Neuronal stem cell (in vitro differentiated cells): ENCODE data around the gene ETFA.

ENCODE experiments used
- DNase-seq: peaks from one replicate; pipeline ENCODE4 v3.0.0-alpha.2; 2013; ENCODE audit warnings: low spot score
- H2AFZ ChIP-seq: one replicate; pipeline ENCODE4 v1.6.1; 2013; ENCODE audit warnings: mild to moderate bottlenecking, low read length, inconsistent platforms
- H2AK5ac ChIP-seq: 2 replicates; pipeline ENCODE4 v1.6.1; 2013; ENCODE audit warnings: low read depth, mild to moderate bottlenecking, inconsistent platforms, low read length, moderate library complexity, mixed read lengths
- H2BK120ac ChIP-seq: 2 replicates; pipeline ENCODE4 v1.6.1; 2013; ENCODE audit warnings: low read depth, mild to moderate bottlenecking, inconsistent platforms, low read length, moderate library complexity, mixed read lengths
- H2BK12ac ChIP-seq: one replicate; pipeline ENCODE4 v1.6.1; 2013; ENCODE audit warnings: low read length, inconsistent platforms
- H2BK15ac ChIP-seq: 2 replicates; pipeline ENCODE4 v1.6.1; 2013; ENCODE audit warnings: mild to moderate bottlenecking, low read length, inconsistent platforms, mixed read lengths
- H2BK5ac ChIP-seq: one replicate; pipeline ENCODE4 v1.6.1; 2013; ENCODE audit warnings: inconsistent platforms, mild to moderate bottlenecking, low read length, moderate library complexity
- H3K14ac ChIP-seq: one replicate; pipeline ENCODE4 v1.6.1; 2013; ENCODE audit warnings: low read length, inconsistent platforms
- H3K18ac ChIP-seq: 2 replicates; pipeline ENCODE4 v1.6.1; 2013; ENCODE audit warnings: low read length, inconsistent platforms
- H3K23ac ChIP-seq: 2 replicates; pipeline ENCODE4 v1.6.1; 2013; ENCODE audit warnings: low read depth, mild to moderate bottlenecking, mixed read lengths, low read length, inconsistent platforms; ENCODE audit not compliant: poor library complexity
- H3K27ac ChIP-seq: replicated peaks from 3 replicates; pipeline ENCODE4 v1.5.1; 2013; ENCODE audit warnings: low read length, inconsistent platforms
- H3K27me3 ChIP-seq, 3 experiments: 2 replicates each; pipeline ENCODE4 v1.6.1; 2013; ENCODE audit warnings: low read length in 3 of 3, mild to moderate bottlenecking in 2 of 3, inconsistent platforms in 1 of 3, low read depth in 1 of 3, mixed read lengths in 1 of 3, moderate library complexity in 1 of 3; ENCODE audit not compliant: control insufficient read depth in 3 of 3, insufficient read depth in 3 of 3
- H3K36me3 ChIP-seq, 2 donors: replicated peaks in 1 of 2; 2 replicates each; pipeline ENCODE4 v1.6.1; 2013; ENCODE audit warnings: low read length in 2 of 2; ENCODE audit not compliant: control insufficient read depth in 2 of 2, insufficient read depth in 2 of 2
- H3K4ac ChIP-seq: 2 replicates; pipeline ENCODE4 v1.6.1; 2013; ENCODE audit warnings: inconsistent platforms, mild to moderate bottlenecking, low read length, moderate library complexity
- H3K4me1 ChIP-seq, 2 donors: 1 replicate in 1 of 2; 2 replicates in 1 of 2; pipeline ENCODE4 v1.6.1; 2013; ENCODE audit warnings: low read length in 2 of 2, low read depth in 1 of 2; ENCODE audit not compliant: control insufficient read depth in 2 of 2, insufficient read depth in 1 of 2
- H3K4me2 ChIP-seq: one replicate; pipeline ENCODE4 v1.6.1; 2013; ENCODE audit warnings: mild to moderate bottlenecking, low read length, inconsistent platforms; ENCODE audit not compliant: insufficient read depth, poor library complexity, severe bottlenecking
- H3K4me3 ChIP-seq, 2 donors: 2 replicates each; pipeline ENCODE4 v1.5.1; 2013; ENCODE audit warnings: low read length in 2 of 2, mild to moderate bottlenecking in 2 of 2, inconsistent platforms in 1 of 2, moderate library complexity in 1 of 2
- H3K79me1 ChIP-seq: one replicate; pipeline ENCODE4 v1.6.1; 2013; ENCODE audit warnings: low read depth, mild to moderate bottlenecking, inconsistent platforms, low read length, moderate library complexity
- H3K9ac ChIP-seq: one replicate; pipeline ENCODE4 v1.6.1; 2013; ENCODE audit warnings: mild to moderate bottlenecking, low read depth, low read length, inconsistent platforms; ENCODE audit not compliant: poor library complexity
- H3K9me3 ChIP-seq, 2 donors: replicated peaks in 1 of 2; 2 replicates each; pipeline versions ENCODE3 to v1.6.1; 2013; ENCODE audit warnings: low read length in 2 of 2, mild to moderate bottlenecking in 2 of 2, inconsistent platforms in 1 of 2, low read depth in 1 of 2, mixed read lengths in 1 of 2, moderate library complexity in 1 of 2; ENCODE audit not compliant: control insufficient read depth in 2 of 2, insufficient read depth in 1 of 2
- H4K8ac ChIP-seq: one replicate; pipeline ENCODE4 v1.6.1; 2013; ENCODE audit warnings: low read depth, mild to moderate bottlenecking, inconsistent platforms, low read length, moderate library complexity
- H4K91ac ChIP-seq: one replicate; pipeline ENCODE4 v1.6.1; 2013; ENCODE audit warnings: low read length, low read depth, mild to moderate bottlenecking, inconsistent platforms; ENCODE audit not compliant: poor library complexity
- WGBS, 2 donors: extraction: QIAGEN DNeasy Blood & Tissue Kit; methylation state at CpG; one replicate each; pipeline ENCODE4 v1.1.7; 2013; ENCODE audit warnings: missing lambda C conversion rate in 2 of 2, mixed read lengths in 1 of 2; ENCODE audit not compliant: insufficient read length in 2 of 2, insufficient replicate concordance in 1 of 2; ENCODE audit errors: extremely low coverage in 2 of 2; 5-methylcytosine and 5-hydroxymethylcytosine counted together

Gene ETFA

GRCh38 chr15:76190070-76190564 is 121.2 kb downstream of the ETFA start:
- Histone ChIP-seq H2AFZ (peak overlapping the region; percentile 83), H3K4me1 (peaks cover 3 to 5% of the 10 kb centered on the region in 2 donors), H4K8ac (no peak overlapping the region), H2BK12ac (no peak overlapping the region), H3K14ac (no peak overlapping the region), H3K4me3 (no peak overlapping the region), H4K91ac (no peak overlapping the region), H3K4ac (no peak overlapping the region), H3K9ac (no peak overlapping the region), H3K18ac (no peak overlapping the region), H3K79me1 (no peaks in the 10 kb centered on the region), H3K27ac (no peak overlapping the region), H2BK120ac (no peak overlapping the region), H3K36me3 (no peaks in the 10 kb centered on the region), H3K23ac (no peak overlapping the region), H3K4me2 (no peak overlapping the region), H2BK5ac (no peak overlapping the region), H2AK5ac (no peak overlapping the region), H3K27me3 (peaks cover 0 to 21% (median 12%) of the 10 kb centered on the region in 3 experiments), H2BK15ac (no peak overlapping the region), H3K9me3 (no peaks in the 10 kb centered on the region)
- no peak for DNase-seq
- no CpG with 5 or more reads among the region's 12 CpGs for WGBS, 2 donors

GRCh38 chr15:76189106-76189505 is 122.2 kb downstream of the ETFA start:
- no peak overlapping the region for H3K14ac ChIP-seq
- no peak overlapping the region for H3K4me3 ChIP-seq
- H3K9ac ChIP-seq = no peak overlapping the region
- peaks cover 6% of the 10 kb centered on the region in 2 donors for H3K4me1 ChIP-seq
- WGBS, 2 donors = no CpG with 5 or more reads among the region's 2 CpGs
- no peak overlapping the region for H2BK5ac ChIP-seq
- no peak overlapping the region for H2BK15ac ChIP-seq
- no peak overlapping the region for H4K91ac ChIP-seq
- H2BK120ac ChIP-seq = no peak overlapping the region
- H2BK12ac ChIP-seq = no peak overlapping the region
- no peak overlapping the region for H3K4me2 ChIP-seq
- no peak overlapping the region for H3K4ac ChIP-seq
- no peak overlapping the region for H2AK5ac ChIP-seq
- no peak for DNase-seq
- H2AFZ ChIP-seq = no peak overlapping the region
- no peaks in the 10 kb centered on the region for H3K79me1 ChIP-seq
- H3K27ac ChIP-seq = no peak overlapping the region
- H3K27me3 ChIP-seq = peaks cover 0 to 21% (median 12%) of the 10 kb centered on the region in 3 experiments
- H3K36me3 ChIP-seq = no peaks in the 10 kb centered on the region
- H3K23ac ChIP-seq = no peak overlapping the region
- H3K9me3 ChIP-seq = no peaks in the 10 kb centered on the region
- H4K8ac ChIP-seq = no peak overlapping the region
- H3K18ac ChIP-seq = no peak overlapping the region

- Histone ChIP-seq H4K91ac (no peak overlapping the region), H3K18ac (no peak overlapping the region), H3K9me3 (no peaks in the 10 kb centered on the region), H3K79me1 (no peaks in the 10 kb centered on the region), H3K14ac (no peak overlapping the region), H3K4me1 (peaks cover 9 to 12% of the 10 kb centered on the region in 2 donors), H2BK15ac (no peak overlapping the region), H2BK12ac (no peak overlapping the region), H3K9ac (no peak overlapping the region), H3K36me3 (no peaks in the 10 kb centered on the region), H2AFZ (no peak overlapping the region), H3K27me3 (peaks cover 0 to 21% (median 12%) of the 10 kb centered on the region in 3 experiments), H3K4me2 (no peak overlapping the region), H3K4me3 (no peak overlapping the region), H3K4ac (no peak overlapping the region), H3K23ac (no peak overlapping the region), H3K27ac (no peak overlapping the region), H2BK5ac (peak overlapping the region; percentile 32), H2BK120ac (no peak overlapping the region), H4K8ac (no peak overlapping the region), H2AK5ac (no peak overlapping the region)
- no peak for DNase-seq
- WGBS, 2 donors = no CpG with 5 or more reads among the region's 4 CpGs
Observed at GRCh38 chr15:76187163-76187562, 124.1 kb downstream of the ETFA start.

- Histone ChIP-seq H4K8ac (no peak overlapping the region), H3K23ac (no peak overlapping the region), H3K9ac (no peak overlapping the region), H2BK15ac (no peak overlapping the region), H3K79me1 (no peaks in the 10 kb centered on the region), H3K4me2 (no peak overlapping the region), H2BK5ac (no peak overlapping the region), H2AK5ac (peak overlapping the region; percentile 70), H3K4me3 (no peak overlapping the region), H4K91ac (no peak overlapping the region), H2AFZ (no peak overlapping the region), H3K18ac (no peak overlapping the region), H3K4ac (no peak overlapping the region), H3K36me3 (no peaks in the 10 kb centered on the region), H2BK120ac (no peak overlapping the region), H3K14ac (peak overlapping the region; percentile 5), H3K27me3 (peaks cover 0 to 21% (median 12%) of the 10 kb centered on the region in 3 experiments), H3K4me1 (peaks cover 9 to 12% of the 10 kb centered on the region in 2 donors), H3K9me3 (no peaks in the 10 kb centered on the region), H3K27ac (no peak overlapping the region), H2BK12ac (no peak overlapping the region)
- WGBS, 2 donors = no CpG with 5 or more reads among the region's 3 CpGs
- DNase-seq = peak; percentile 33
Observed at GRCh38 chr15:76185716-76186115, 125.6 kb downstream of the ETFA start.
